H1 (cell line): ENCODE data around the gene SUDS3. TPM values are rescaled to one million over a fixed set of nuclear protein-coding genes. Genes with fewer than 3 reads are reported as not detected.

ENCODE experiments used
- CTCF ChIA-PET: fragments of 300-600 bp; sonication (Branson Sonifier 250); formaldehyde crosslinking; loops from one replicate; lab custom pipeline; 2021; ENCODE audit not compliant: partially characterized antibody; lab: Charles Lee
- POLR2A ChIA-PET: fragments of 300-600 bp; sonication (Branson Sonifier 250); formaldehyde crosslinking; loops from one replicate; lab custom pipeline; 2021; ENCODE audit warnings: inconsistent platforms; ENCODE audit not compliant: partially characterized antibody; lab: Charles Lee
- DNase-seq, 2 experiments: peaks; one replicate each; pipeline versions ENCODE4 v3.0.0 to v3.0.0-alpha.2; 2010 to 2022; ENCODE audit warnings: low spot score in 2 of 2, low read depth in 1 of 2, mixed read lengths in 1 of 2
- FAIRE-seq: peaks from 2 replicates; lab custom pipeline; 2011; peaks lifted over from hg19 to GRCh38; lab: Jason Lieb, UNC
- H2AFZ ChIP-seq: 2 replicates; pipeline ENCODE4 v1.8.1; 2012; ENCODE audit warnings: low read length, inconsistent platforms
- H2AK5ac ChIP-seq: 2 replicates; pipeline ENCODE4 v1.6.1; 2013; ENCODE audit warnings: low read depth, low read length
- H2BK120ac ChIP-seq: replicated peaks from 2 replicates; pipeline ENCODE3; 2013; ENCODE audit warnings: low read depth, low read length, inconsistent platforms
- H2BK12ac ChIP-seq: 2 replicates; pipeline ENCODE4 v1.6.1; 2013; ENCODE audit warnings: low read depth, low read length
- H2BK15ac ChIP-seq: 2 replicates; pipeline ENCODE4 v1.6.1; 2013; ENCODE audit warnings: low read length
- H2BK20ac ChIP-seq: 2 replicates; pipeline ENCODE4 v1.6.1; 2013; ENCODE audit warnings: low read length
- H2BK5ac ChIP-seq: 2 replicates; pipeline ENCODE4 v1.6.1; 2013; ENCODE audit warnings: low read depth, low read length
- H3K14ac ChIP-seq: 2 replicates; pipeline ENCODE4 v1.6.1; 2013; ENCODE audit warnings: inconsistent platforms; ENCODE audit not compliant: insufficient read length
- H3K18ac ChIP-seq: 2 replicates; pipeline ENCODE4 v1.6.1; 2013; ENCODE audit warnings: low read length; ENCODE audit errors: extremely low read depth
- H3K23ac ChIP-seq: 2 replicates; pipeline ENCODE4 v1.6.1; 2013; ENCODE audit warnings: inconsistent platforms; ENCODE audit not compliant: insufficient read length
- H3K23me2 ChIP-seq: 2 replicates; pipeline ENCODE4 v1.6.1; 2013; ENCODE audit warnings: low read depth, low read length
- H3K27ac ChIP-seq: 2 replicates; pipeline ENCODE4 v1.6.1; 2011; ENCODE audit warnings: low read depth, low read length, inconsistent platforms
- H3K27me3 ChIP-seq, 4 experiments: replicated peaks in 1 of 4; 1 replicate in 1 of 4; 2 replicates in 3 of 4; pipeline versions ENCODE4 v1.6.1 to v1.8.1; 2011 to 2013; ENCODE audit warnings: low read length in 3 of 4, mild to moderate bottlenecking in 3 of 4, inconsistent platforms in 2 of 4, mixed read lengths in 2 of 4, moderate library complexity in 1 of 4; ENCODE audit not compliant: control insufficient read depth in 3 of 4, insufficient read depth in 3 of 4; ENCODE audit errors: extremely low read depth in 1 of 4
- H3K36me3 ChIP-seq, 4 experiments: 2 replicates each; pipeline versions ENCODE4 v1.6.1 to v1.8.1; 2011 to 2013; ENCODE audit warnings: mild to moderate bottlenecking in 4 of 4, low read length in 3 of 4, moderate library complexity in 2 of 4, control low read depth in 1 of 4, inconsistent platforms in 1 of 4; ENCODE audit not compliant: insufficient read depth in 4 of 4, control insufficient read depth in 2 of 4
- H3K4ac ChIP-seq: replicated peaks from 2 replicates; pipeline ENCODE3; 2013; ENCODE audit warnings: low read length, low read depth, mixed read lengths, inconsistent platforms; ENCODE audit not compliant: insufficient read length
- H3K4me1 ChIP-seq, 4 experiments: replicated peaks in 1 of 4; 1 replicate in 1 of 4; 2 replicates in 3 of 4; pipeline versions ENCODE4 v1.6.1 to v1.8.1; 2011 to 2013; ENCODE audit warnings: low read length in 3 of 4, inconsistent platforms in 2 of 4, mixed read lengths in 1 of 4; ENCODE audit not compliant: insufficient read depth in 4 of 4, control insufficient read depth in 3 of 4
- H3K4me2 ChIP-seq, 2 experiments: 2 replicates each; pipeline versions ENCODE4 v1.6.1 to v1.8.1; 2011 to 2013; ENCODE audit warnings: low read depth in 2 of 2, low read length in 2 of 2, control low read depth in 1 of 2, inconsistent platforms in 1 of 2, mild to moderate bottlenecking in 1 of 2; ENCODE audit not compliant: insufficient read depth in 1 of 2
- H3K4me3 ChIP-seq, 4 experiments: fragments of 200-600, 300-600 bp in 1 of 4; sonication (generic), shearing (Covaris generic), sonication (Bioruptor Twin) in 1 of 4; 2 replicates each; pipeline versions ENCODE4 v1.5.1 to v1.8.1; 2011 to 2016; ENCODE audit warnings: low read length in 4 of 4, low read depth in 3 of 4, control low read depth in 2 of 4, inconsistent platforms in 2 of 4, mild to moderate bottlenecking in 2 of 4, mixed read lengths in 1 of 4, moderate library complexity in 1 of 4; ENCODE audit not compliant: insufficient read depth in 2 of 4; ENCODE audit errors: extremely low read depth in 1 of 4
- H3K56ac ChIP-seq: replicated peaks from 2 replicates; pipeline ENCODE3; 2013; ENCODE audit warnings: low read depth, mild to moderate bottlenecking, mixed read lengths, low read length, inconsistent platforms; ENCODE audit not compliant: insufficient read length
- H3K79me1 ChIP-seq: 2 replicates; pipeline ENCODE4 v1.6.1; 2013; ENCODE audit warnings: low read depth, low read length, control low read depth
- H3K79me2 ChIP-seq, 2 experiments: 2 replicates each; pipeline versions ENCODE4 v1.6.1 to v1.8.1; 2012 to 2013; ENCODE audit warnings: low read length in 2 of 2, mild to moderate bottlenecking in 2 of 2, inconsistent platforms in 1 of 2; ENCODE audit not compliant: insufficient read depth in 2 of 2, control insufficient read depth in 1 of 2
- H3K9ac ChIP-seq, 4 experiments: replicated peaks in 1 of 4; 1 replicate in 1 of 4; 2 replicates in 3 of 4; pipeline versions ENCODE4 v1.6.1 to v1.8.1; 2011 to 2013; ENCODE audit warnings: low read depth in 3 of 4, low read length in 3 of 4, control low read depth in 2 of 4, mild to moderate bottlenecking in 2 of 4, moderate library complexity in 2 of 4, inconsistent platforms in 1 of 4; ENCODE audit errors: extremely low read depth in 1 of 4
- H3K9me3 ChIP-seq, 2 experiments: 2 replicates each; pipeline versions ENCODE4 v1.6.1 to v1.8.1; 2012 to 2013; ENCODE audit warnings: mild to moderate bottlenecking in 2 of 2, moderate library complexity in 2 of 2, control low read depth in 1 of 2, inconsistent platforms in 1 of 2, low read depth in 1 of 2, low read length in 1 of 2, mixed read lengths in 1 of 2; ENCODE audit not compliant: insufficient read depth in 2 of 2
- H4K20me1 ChIP-seq, 2 experiments: replicated peaks in 1 of 2; 2 replicates each; pipeline versions ENCODE3 to v1.8.1; 2011 to 2013; ENCODE audit warnings: inconsistent platforms in 2 of 2, low read length in 2 of 2, mild to moderate bottlenecking in 1 of 2; ENCODE audit not compliant: insufficient read depth in 2 of 2, control insufficient read depth in 1 of 2
- H4K5ac ChIP-seq: 2 replicates; pipeline ENCODE4 v1.6.1; 2013; ENCODE audit warnings: low read length, low read depth, mixed read lengths, inconsistent platforms; ENCODE audit not compliant: insufficient read length
- H4K8ac ChIP-seq: 2 replicates; pipeline ENCODE4 v1.8.0; 2013; ENCODE audit warnings: mild to moderate bottlenecking, moderate library complexity, low read length, inconsistent platforms; ENCODE audit not compliant: insufficient read depth; ENCODE audit errors: extremely low read depth
- H4K91ac ChIP-seq: replicated peaks from 2 replicates; pipeline ENCODE3; 2013; ENCODE audit warnings: low read length, mixed read lengths, inconsistent platforms; ENCODE audit not compliant: insufficient read length
- BACH1 ChIP-seq: IDR thresholded peaks from 2 replicates; pipeline ENCODE4 v1.6.1; 2012; ENCODE audit warnings: low read length, improper control_type of control experiment
- BRCA1 ChIP-seq: IDR thresholded peaks from 2 replicates; pipeline ENCODE4 v1.6.1; 2012; ENCODE audit warnings: low read depth, low read length, improper control_type of control experiment
- CTBP2 ChIP-seq: IDR thresholded peaks from 2 replicates; pipeline ENCODE4 v1.7.0; 2011; ENCODE audit warnings: borderline replicate concordance, mild to moderate bottlenecking, moderate library complexity, mixed read lengths, low read length; ENCODE audit not compliant: insufficient read depth, insufficient read length
- EP300 ChIP-seq, 2 experiments: IDR thresholded peaks; 1 replicate in 1 of 2; 2 replicates in 1 of 2; pipeline ENCODE4 v1.6.1; 2011 to 2012; ENCODE audit warnings: low read depth in 2 of 2, low read length in 2 of 2, mild to moderate bottlenecking in 2 of 2, borderline replicate concordance in 1 of 2, inconsistent platforms in 1 of 2, moderate library complexity in 1 of 2
- FOSL1 ChIP-seq: IDR thresholded peaks from 2 replicates; pipeline ENCODE4 v1.6.1; 2011; ENCODE audit warnings: mild to moderate bottlenecking, low read depth, low read length, moderate library complexity; ENCODE audit not compliant: insufficient read depth
- HDAC2 ChIP-seq, 2 experiments: fragments of 300-600 bp in 1 of 2; sonication (generic) in 1 of 2; IDR thresholded peaks; 2 replicates each; pipeline ENCODE4 v1.6.1; 2011 to 2012; ENCODE audit warnings: low read depth in 2 of 2, low read length in 2 of 2, mild to moderate bottlenecking in 2 of 2, moderate library complexity in 2 of 2, borderline replicate concordance in 1 of 2, inconsistent platforms in 1 of 2
- MAFK ChIP-seq: IDR thresholded peaks from 2 replicates; pipeline ENCODE4 v1.6.1; 2012; ENCODE audit warnings: low read depth, mild to moderate bottlenecking, improper control_type of control experiment, low read length
- POLR2AphosphoS5 ChIP-seq: IDR thresholded peaks from 2 replicates; pipeline ENCODE4 v1.6.1; 2011; ENCODE audit warnings: low read depth, low read length
- RAD21 ChIP-seq, 2 experiments: IDR thresholded peaks in 1 of 2; conservative IDR thresholded peaks in 1 of 2; 2 replicates each; pipeline ENCODE4 v1.6.1; 2011; ENCODE audit warnings: low read depth in 2 of 2, low read length in 2 of 2, improper control_type of control experiment in 1 of 2, inconsistent platforms in 1 of 2, mild to moderate bottlenecking in 1 of 2, moderate library complexity in 1 of 2
- SP4 ChIP-seq: IDR thresholded peaks from 2 replicates; pipeline ENCODE4 v1.6.1; 2012; ENCODE audit warnings: low read length, inconsistent platforms
- WGBS, 2 experiments: shearing (Covaris generic) in 1 of 2; methylation state at CpG; one replicate each; pipeline versions ENCODE4 v1.1.6 to v1.1.7; 2013 to 2015; ENCODE audit warnings: low lambda C conversion rate in 2 of 2, mixed read lengths in 2 of 2, inconsistent platforms in 1 of 2, low coverage in 1 of 2, missing lambda C conversion rate in 1 of 2; ENCODE audit not compliant: insufficient replicate concordance in 2 of 2, insufficient coverage in 1 of 2, insufficient read length in 1 of 2; ENCODE audit errors: extremely low coverage in 1 of 2, missing lambda C conversion rate in 1 of 2; 5-methylcytosine and 5-hydroxymethylcytosine counted together
- polyA plus RNA-seq, 7 experiments: library from polyadenylated mRNA; depleted of rRNA in 3 of 7; stranded (reverse) in 5 of 7; unstranded in 2 of 7; fragments of >200 nt in 5 of 7; fragments of 200-250 nt in 2 of 7; gene quantifications; 1 replicate in 5 of 7; 2 replicates in 1 of 7; 4 replicates in 1 of 7; pipeline versions ENCODE4 v1.2.1 to v1.2.3, GENCODE V29; 2011 to 2013; ENCODE audit warnings: missing spikeins in 2 of 7, mixed read lengths in 2 of 7
- total RNA-seq: library from RNA; stranded (reverse); fragmentation: NEBNext Ultra II Directional; extraction: Animal tissue kit (Norgen Biotek cat#: 25700); gene quantifications from 2 replicates; pipeline ENCODE4 v1.2.1, GENCODE V29; 2021
- TF ChIP-seq, protein P1 (sequence below): IDR thresholded peaks from 2 replicates; pipeline ENCODE4 v1.6.1; 2011; ENCODE audit warnings: low read depth, mild to moderate bottlenecking, low read length; ENCODE audit not compliant: insufficient read depth
- TF ChIP-seq, protein P2 (sequence below): IDR thresholded peaks from 2 replicates; pipeline ENCODE4 v1.6.1; 2012; ENCODE audit warnings: inconsistent platforms

SUDS3 gene
- total and polyA plus RNA-seq, 2 of the 8 experiments (the other 6 are each of a cell fraction or from before 2014, with no cell fraction given) = 30.0 to 58.7 TPM

DNA sequence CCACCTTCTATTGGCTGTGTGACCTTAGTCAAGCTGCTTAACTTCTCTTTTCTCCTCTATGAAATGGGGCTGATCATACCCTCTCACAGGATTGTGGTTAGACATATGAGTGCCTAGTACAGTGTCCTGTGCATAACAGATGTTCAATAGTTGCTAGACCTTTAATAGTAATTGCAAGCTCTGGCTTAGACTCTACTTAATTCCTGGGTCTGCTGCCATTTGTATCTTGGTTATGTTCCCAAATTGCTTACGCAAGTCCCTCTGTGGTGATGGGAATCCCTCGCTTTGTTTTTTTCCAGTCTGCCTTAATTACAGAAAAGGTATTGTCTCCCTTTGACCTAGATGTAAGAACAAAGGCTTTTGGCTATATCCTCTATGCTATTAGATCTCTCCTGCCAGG, 15.1 kb downstream of the SUDS3 start:
- Histone ChIP-seq H2BK5ac (no peak overlapping the region), H4K91ac (no peak overlapping the region), H2BK15ac (no peak overlapping the region), H3K4me3 (no peak overlapping the region), H2AFZ (no peak overlapping the region), H3K36me3 (peaks cover 19 to 71% (median 55%) of the 10 kb centered on the region in 4 experiments), H3K14ac (no peak overlapping the region), H2BK20ac (no peak overlapping the region), H3K4ac (no peak overlapping the region), H3K79me2 (no peaks in the 10 kb centered on the region; a peak in 1 of 4 replicates), H3K27ac (no peak overlapping the region), H2BK120ac (no peak overlapping the region), H4K8ac (no peak overlapping the region), H3K4me1 (no peaks in the 10 kb centered on the region), H4K5ac (no peak overlapping the region), H3K79me1 (no peaks in the 10 kb centered on the region; the same call in none of the 2 replicates), H3K27me3 (no peaks in the 10 kb centered on the region), H2BK12ac (no peak overlapping the region), H3K18ac (no peak overlapping the region), H2AK5ac (no peak overlapping the region), H3K23ac (no peak overlapping the region), H3K56ac (no peak overlapping the region), H3K23me2 (no peaks in the 10 kb centered on the region), H4K20me1 (peaks cover 0 to 8% of the 10 kb centered on the region in 2 experiments), H3K9me3 (no peaks in the 10 kb centered on the region), H3K9ac (no peak overlapping the region), H3K4me2 (no peak overlapping the region)
- ChIA-PET POLR2A (no interaction called here), CTCF (interaction anchor here (1.2 to 3.1 kb wide), 5 partner anchors 14 to 209 kb away, joined by 3 to 16 read pairs (median 4); partner anchors contain the start of gene SUDS3)
- 97% methylated on average over 2 of the region's 2 CpGs; no CpG with 5 or more reads in 1 of the 2 experiments for WGBS, 2 experiments
- no peak for FAIRE-seq
- DNase-seq = no peak
- TF ChIP-seq HDAC2 (IDR thresholded peaks at IDR 0.05; ENCODE audit: borderline replicate concordance in 1 of 2, low read depth in 2 of 2, low read length in 2 of 2) = no peak
- no peak for TF ChIP-seq RAD21 (IDR thresholded peaks at IDR 0.05 in 1 of 2, conservative IDR thresholded peaks at IDR 0.05 in 1 of 2; ENCODE audit: low read depth in 2 of 2, low read length in 2 of 2)
- TF ChIP-seq MAFK = no peak
- TF ChIP-seq SP4 = no peak
- no peak for TF ChIP-seq POLR2AphosphoS5
- TF ChIP-seq, protein P1, sequence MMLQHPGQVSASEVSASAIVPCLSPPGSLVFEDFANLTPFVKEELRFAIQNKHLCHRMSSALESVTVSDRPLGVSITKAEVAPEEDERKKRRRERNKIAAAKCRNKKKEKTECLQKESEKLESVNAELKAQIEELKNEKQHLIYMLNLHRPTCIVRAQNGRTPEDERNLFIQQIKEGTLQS = no peak
- no peak for TF ChIP-seq FOSL1
- TF ChIP-seq EP300 (IDR thresholded peaks at IDR 0.05; ENCODE audit: borderline replicate concordance in 1 of 2, low read depth in 2 of 2, low read length in 2 of 2) = no peak
- TF ChIP-seq BACH1 = no peak
- TF ChIP-seq CTBP2 = no peak
- TF ChIP-seq, protein P2, sequence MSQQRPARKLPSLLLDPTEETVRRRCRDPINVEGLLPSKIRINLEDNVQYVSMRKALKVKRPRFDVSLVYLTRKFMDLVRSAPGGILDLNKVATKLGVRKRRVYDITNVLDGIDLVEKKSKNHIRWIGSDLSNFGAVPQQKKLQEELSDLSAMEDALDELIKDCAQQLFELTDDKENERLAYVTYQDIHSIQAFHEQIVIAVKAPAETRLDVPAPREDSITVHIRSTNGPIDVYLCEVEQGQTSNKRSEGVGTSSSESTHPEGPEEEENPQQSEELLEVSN = no peak
- TF ChIP-seq BRCA1 = no peak
